Thyroid gland (tissue), 4 donors: Measurements from ENCODE around the gene GIGYF1.

ENCODE experiments used
- CTCF ChIP-seq, 6 experiments: fragments of 200-600 bp in 3 of 6; fragments of 450-650 bp in 3 of 6; sonication (generic) in 3 of 6; IDR thresholded peaks; one replicate each; pipeline ENCODE4 v1.5.1; 2016 to 2019; ENCODE audit warnings: antibody characterized with exemption in 6 of 6, mild to moderate bottlenecking in 2 of 6, inconsistent platforms in 1 of 6, moderate library complexity in 1 of 6
- POLR2A ChIP-seq, 2 donors: fragments of 450-650 bp; IDR thresholded peaks; one replicate each; pipeline ENCODE4 v1.6.1; 2017; ENCODE audit warnings: antibody characterized with exemption in 2 of 2, mild to moderate bottlenecking in 2 of 2, moderate library complexity in 1 of 2

GRCh38 chr7:100714725-100715124, 20.7 kb upstream of the GIGYF1 start:
- TF ChIP-seq CTCF (IDR thresholded peaks at IDR 0.05) (no peak), POLR2A (IDR thresholded peaks at IDR 0.05) (no peak)
